Keratinocyte (primary cell): ENCODE data around the gene CLIC3.

Experiments
- CTCF ChIP-seq, 3 experiments: IDR thresholded peaks in 1 of 3; conservative IDR thresholded peaks in 1 of 3; optimal IDR thresholded peaks in 1 of 3; 2 replicates in 2 of 3; 3 replicates in 1 of 3; pipeline versions ENCODE3 to v1.5.1; 2011; ENCODE audit warnings: low read length in 3 of 3, mild to moderate bottlenecking in 3 of 3, moderate library complexity in 2 of 3, control low read depth in 1 of 3, inconsistent platforms in 1 of 3; ENCODE audit not compliant: insufficient read depth in 2 of 3; ENCODE audit errors: extremely low read depth in 1 of 3
- EZH2 ChIP-seq: IDR thresholded peaks from one replicate; pipeline ENCODE4 v1.6.1; 2012; ENCODE audit warnings: inconsistent platforms, mild to moderate bottlenecking, low read length, moderate library complexity

DNA sequence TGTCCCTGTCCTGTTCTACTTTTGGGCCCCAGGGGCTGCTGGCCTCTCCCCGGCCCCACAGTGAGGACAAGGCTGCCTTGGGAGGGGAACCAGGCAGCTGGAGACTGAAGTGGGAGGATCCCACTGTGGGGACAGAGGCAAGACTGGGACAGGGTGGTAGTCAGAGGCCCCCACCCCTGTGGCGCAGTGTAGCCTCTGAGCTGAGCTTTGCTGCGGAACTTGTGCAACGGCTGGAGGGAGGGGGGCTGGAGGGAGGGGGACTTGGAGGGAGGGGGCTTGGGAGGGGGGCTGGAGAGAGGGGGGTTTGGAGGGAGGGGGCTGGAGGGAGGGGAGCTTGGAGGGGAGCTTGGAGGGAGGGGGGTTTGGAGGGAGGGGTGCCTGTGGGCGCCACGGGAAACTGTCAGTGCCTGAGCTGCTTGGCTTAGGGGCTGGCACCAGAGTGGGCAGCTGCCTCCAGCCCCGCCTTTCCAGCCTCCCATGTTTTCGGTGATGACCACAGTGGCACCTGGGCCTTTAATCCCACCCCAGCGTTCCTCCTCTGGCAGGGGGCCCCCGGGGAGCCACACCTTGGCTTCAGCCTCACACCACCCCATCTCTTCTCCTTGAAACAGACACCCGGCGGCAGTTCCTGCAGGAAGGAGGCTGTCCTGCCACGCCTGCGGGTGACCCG is 37.8 kb upstream of the CLIC3 start:
- TF ChIP-seq CTCF (optimal IDR thresholded peaks at IDR 0.05 in 1 of 3, IDR thresholded peaks at IDR 0.05 in 1 of 3, conservative IDR thresholded peaks at IDR 0.05 in 1 of 3; ENCODE audit: extremely low read depth in 1 of 3, insufficient read depth in 2 of 3, low read length in 3 of 3) (no peak), EZH2 (no peak)
